HEK293T (cell line): Measurements from ENCODE around the gene HHAT.

Experiments
- LEF1 ChIP-seq: fragments of 450-650 bp; IDR thresholded peaks from 2 replicates; pipeline ENCODE4 v1.6.1; 2017; ENCODE audit warnings: mild to moderate bottlenecking, borderline replicate concordance
- SUZ12 ChIP-seq: fragments of 450-650 bp; IDR thresholded peaks from 2 replicates; pipeline ENCODE4 v1.6.1; 2016; ENCODE audit warnings: mild to moderate bottlenecking

- TF ChIP-seq SUZ12, result no peak
- no peak for TF ChIP-seq LEF1
Measured at GRCh38 chr1:210527091-210527490, 198.4 kb downstream of the HHAT start.
